HepG2 (cell line): ENCODE data around the gene QRICH2. TPM values are rescaled to one million over a fixed set of nuclear protein-coding genes. Genes with fewer than 3 reads are reported as not detected.

ENCODE experiments used
- CCDC6 ChIP-seq: sonication (generic); formaldehyde crosslinking; IDR thresholded peaks from 2 replicates; pipeline ENCODE4 v1.8.1; 2022; ENCODE audit warnings: mild to moderate bottlenecking, missing genetic modification reagents, moderate library complexity
- EEA1 ChIP-seq: sonication (generic); formaldehyde crosslinking; IDR thresholded peaks from 2 replicates; pipeline ENCODE4 v1.5.1; 2020; ENCODE audit warnings: mild to moderate bottlenecking, missing genetic modification reagents, borderline replicate concordance
- GATAD1 ChIP-seq: IDR thresholded peaks from 2 replicates; pipeline ENCODE4 v1.6.1; 2016; ENCODE audit warnings: missing genetic modification reagents, missing compliant biosample characterization
- HOXA5 ChIP-seq: sonication (generic); formaldehyde crosslinking; IDR thresholded peaks from 2 replicates; pipeline ENCODE4 v1.4.0; 2020; ENCODE audit warnings: missing genetic modification reagents
- KLF16 ChIP-seq, 2 experiments: sonication (generic) in 1 of 2; formaldehyde crosslinking in 1 of 2; IDR thresholded peaks; 2 replicates each; pipeline versions ENCODE4 v1.6.1 to v1.8.0; 2016 to 2023; ENCODE audit warnings: missing genetic modification reagents in 2 of 2, missing compliant biosample characterization in 1 of 2
- NR2C2 ChIP-seq: sonication (generic); formaldehyde crosslinking; IDR thresholded peaks from 2 replicates; pipeline ENCODE4 v1.4.0; 2020; ENCODE audit warnings: missing genetic modification reagents, mild to moderate bottlenecking, moderate library complexity, borderline replicate concordance
- REPIN1 ChIP-seq: sonication (generic); formaldehyde crosslinking; IDR thresholded peaks from 2 replicates; pipeline ENCODE4 v1.8.0; 2022; ENCODE audit warnings: missing genetic modification reagents, low read depth, mild to moderate bottlenecking, borderline replicate concordance
- RXRA ChIP-seq: sonication (generic); formaldehyde crosslinking; IDR thresholded peaks from 2 replicates; pipeline ENCODE4 v1.5.1; 2020; ENCODE audit warnings: missing genetic modification reagents
- SCMH1 ChIP-seq: sonication (generic); formaldehyde crosslinking; IDR thresholded peaks from 2 replicates; pipeline ENCODE4 v1.9.0; 2021; ENCODE audit warnings: missing genetic modification reagents, mild to moderate bottlenecking, borderline replicate concordance
- SUZ12 ChIP-seq: fragments of 150-350 bp; IDR thresholded peaks from 2 replicates; pipeline ENCODE4 v1.6.1; 2014; ENCODE audit warnings: low read depth, low read length
- ZBTB38 ChIP-seq: sonication (generic); formaldehyde crosslinking; IDR thresholded peaks from 2 replicates; pipeline ENCODE4 v1.5.1; 2020; ENCODE audit warnings: mild to moderate bottlenecking, missing genetic modification reagents
- ZFP90 ChIP-seq: sonication (generic); formaldehyde crosslinking; IDR thresholded peaks from 2 replicates; pipeline ENCODE4 v1.8.0; 2022; ENCODE audit warnings: missing genetic modification reagents, mild to moderate bottlenecking, inconsistent platforms, borderline replicate concordance
- ZMAT3 ChIP-seq: sonication (generic); formaldehyde crosslinking; conservative IDR thresholded peaks from 2 replicates; pipeline ENCODE4 v1.7.0; 2021; ENCODE audit warnings: missing genetic modification reagents
- ZNF124 ChIP-seq: sonication (generic); formaldehyde crosslinking; IDR thresholded peaks from 2 replicates; pipeline ENCODE4 v1.4.0; 2020; ENCODE audit warnings: missing genetic modification reagents
- polyA plus RNA-seq, 8 experiments: library from polyadenylated mRNA; depleted of rRNA in 3 of 8; stranded (reverse) in 7 of 8; unstranded in 1 of 8; fragments of >200 nt; fragmentation: Illumina TruSeq in 4 of 8; extraction: Trizol in 4 of 8; gene quantifications; 2 replicates each; pipeline versions ENCODE4 v1.2.1 to v1.2.3, GENCODE V29; 2011 to 2016; ENCODE audit warnings: low read depth in 4 of 8, missing spikeins in 1 of 8, mixed read lengths in 1 of 8; ENCODE audit not compliant: insufficient read depth in 1 of 8
- total RNA-seq, 5 experiments: library from RNA; depleted of rRNA; stranded (reverse); fragments of >200 nt; fragmentation: Illumina TruSeq; extraction: Trizol; gene quantifications; 2 replicates each; pipeline ENCODE4 v1.2.3, GENCODE V29; 2016; ENCODE audit warnings: low read depth in 1 of 5
- TF ChIP-seq, protein P1 (sequence below), 2 experiments: sonication (generic) in 1 of 2; formaldehyde crosslinking in 1 of 2; IDR thresholded peaks; 2 replicates each; pipeline versions ENCODE4 v1.4.0 to v1.6.1; 2016 to 2020; ENCODE audit warnings: borderline replicate concordance in 1 of 2, low read depth in 1 of 2, mild to moderate bottlenecking in 1 of 2, missing genetic modification reagents in 1 of 2
- TF ChIP-seq, protein P2 (sequence below): IDR thresholded peaks from 2 replicates; pipeline ENCODE4 v1.6.1; 2016; ENCODE audit warnings: low read depth, control low read depth
- TF ChIP-seq, protein P3 (sequence below): sonication (generic); formaldehyde crosslinking; conservative IDR thresholded peaks from 2 replicates; pipeline ENCODE4 v1.8.0; 2022; ENCODE audit warnings: low read depth, missing genetic modification reagents
- TF ChIP-seq, protein P4 (sequence below): sonication (generic); formaldehyde crosslinking; IDR thresholded peaks from 2 replicates; pipeline ENCODE4 v1.5.1; 2020; ENCODE audit warnings: mild to moderate bottlenecking, moderate library complexity, missing genetic modification reagents

QRICH2 gene
- total and polyA plus RNA-seq, 2 of the 13 experiments (the other 11 are each of a cell fraction or from before 2014, with no cell fraction given) = 3.7 to 5.7 TPM

DNA sequence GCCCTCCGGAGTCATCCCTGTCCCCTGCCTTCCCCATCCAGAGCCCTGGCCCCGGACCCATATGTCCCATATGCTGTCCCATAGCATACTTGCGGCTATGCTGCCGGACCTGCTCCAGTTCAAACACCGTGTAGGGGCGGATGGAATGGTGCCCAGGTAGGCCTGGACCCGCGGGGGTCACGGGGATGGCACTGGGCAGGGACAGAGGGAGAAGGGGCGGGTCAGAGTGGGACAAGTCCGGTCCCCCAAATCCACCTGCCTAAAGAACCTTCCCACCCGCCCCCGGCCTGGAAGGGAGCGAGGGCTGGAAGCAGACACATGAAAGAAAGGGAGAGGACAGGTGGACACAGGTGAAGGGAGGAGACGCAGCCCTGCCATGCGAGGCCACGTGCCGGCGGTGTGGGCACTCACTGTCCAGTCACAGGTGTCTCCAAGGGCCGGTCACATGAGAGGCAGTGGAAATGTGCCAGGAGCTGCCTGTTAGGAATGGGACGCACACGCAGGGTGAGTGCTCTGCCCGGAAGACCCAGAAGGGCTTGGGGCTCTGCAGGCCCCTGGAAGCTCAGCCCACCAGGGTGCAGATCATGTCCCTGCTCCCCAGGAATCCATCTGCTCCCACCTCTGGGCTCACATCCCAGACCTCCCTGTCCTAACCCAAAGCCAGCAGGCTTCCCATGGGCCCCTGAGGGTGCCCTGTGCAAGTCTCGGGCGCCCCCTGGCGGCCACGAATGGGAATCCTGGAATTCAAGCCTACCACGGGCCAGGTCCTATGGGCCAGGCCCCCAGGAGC, 28.9 kb downstream of the QRICH2 start (continued):
- TF ChIP-seq KLF16 (CRISPR knock-in tag; IDR thresholded peaks at IDR 0.05) (peak in 1 of 2 experiments; percentile 40; a peak in 1 of 4 replicates), SCMH1 (CRISPR knock-in tag) (no peak), NR2C2 (no peak), HOXA5 (CRISPR knock-in tag) (peak; percentile 61; the same call in 1 of the 2 replicates), ZNF124 (CRISPR knock-in tag) (0 out of 2 replicates have a peak, but pooled peaks have one; percentile 41), REPIN1 (CRISPR knock-in tag) (peak; percentile 26; the same call in 1 of the 2 replicates), ZFP90 (CRISPR knock-in tag) (0 out of 2 replicates have a peak, but pooled peaks have one; percentile 30), ZMAT3 (CRISPR knock-in tag) (no peak), EEA1 (no peak), RXRA (CRISPR knock-in tag) (peak; percentile 25; the same call in 1 of the 2 replicates), CCDC6 (no peak), GATAD1 (CRISPR knock-in tag) (no peak), ZBTB38 (CRISPR knock-in tag) (no peak), SUZ12 (no peak)
- TF ChIP-seq, protein P1, sequence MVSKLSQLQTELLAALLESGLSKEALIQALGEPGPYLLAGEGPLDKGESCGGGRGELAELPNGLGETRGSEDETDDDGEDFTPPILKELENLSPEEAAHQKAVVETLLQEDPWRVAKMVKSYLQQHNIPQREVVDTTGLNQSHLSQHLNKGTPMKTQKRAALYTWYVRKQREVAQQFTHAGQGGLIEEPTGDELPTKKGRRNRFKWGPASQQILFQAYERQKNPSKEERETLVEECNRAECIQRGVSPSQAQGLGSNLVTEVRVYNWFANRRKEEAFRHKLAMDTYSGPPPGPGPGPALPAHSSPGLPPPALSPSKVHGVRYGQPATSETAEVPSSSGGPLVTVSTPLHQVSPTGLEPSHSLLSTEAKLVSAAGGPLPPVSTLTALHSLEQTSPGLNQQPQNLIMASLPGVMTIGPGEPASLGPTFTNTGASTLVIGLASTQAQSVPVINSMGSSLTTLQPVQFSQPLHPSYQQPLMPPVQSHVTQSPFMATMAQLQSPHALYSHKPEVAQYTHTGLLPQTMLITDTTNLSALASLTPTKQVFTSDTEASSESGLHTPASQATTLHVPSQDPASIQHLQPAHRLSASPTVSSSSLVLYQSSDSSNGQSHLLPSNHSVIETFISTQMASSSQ (IDR thresholded peaks at IDR 0.05; ENCODE audit: low read depth) = no peak
- TF ChIP-seq, protein P1 (CRISPR knock-in tag; IDR thresholded peaks at IDR 0.05; ENCODE audit: borderline replicate concordance) = no peak
- TF ChIP-seq, protein P2, sequence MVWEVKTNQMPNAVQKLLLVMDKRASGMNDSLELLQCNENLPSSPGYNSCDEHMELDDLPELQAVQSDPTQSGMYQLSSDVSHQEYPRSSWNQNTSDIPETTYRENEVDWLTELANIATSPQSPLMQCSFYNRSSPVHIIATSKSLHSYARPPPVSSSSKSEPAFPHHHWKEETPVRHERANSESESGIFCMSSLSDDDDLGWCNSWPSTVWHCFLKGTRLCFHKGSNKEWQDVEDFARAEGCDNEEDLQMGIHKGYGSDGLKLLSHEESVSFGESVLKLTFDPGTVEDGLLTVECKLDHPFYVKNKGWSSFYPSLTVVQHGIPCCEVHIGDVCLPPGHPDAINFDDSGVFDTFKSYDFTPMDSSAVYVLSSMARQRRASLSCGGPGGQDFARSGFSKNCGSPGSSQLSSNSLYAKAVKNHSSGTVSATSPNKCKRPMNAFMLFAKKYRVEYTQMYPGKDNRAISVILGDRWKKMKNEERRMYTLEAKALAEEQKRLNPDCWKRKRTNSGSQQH (CRISPR knock-in tag) = no peak
- TF ChIP-seq, protein P3, sequence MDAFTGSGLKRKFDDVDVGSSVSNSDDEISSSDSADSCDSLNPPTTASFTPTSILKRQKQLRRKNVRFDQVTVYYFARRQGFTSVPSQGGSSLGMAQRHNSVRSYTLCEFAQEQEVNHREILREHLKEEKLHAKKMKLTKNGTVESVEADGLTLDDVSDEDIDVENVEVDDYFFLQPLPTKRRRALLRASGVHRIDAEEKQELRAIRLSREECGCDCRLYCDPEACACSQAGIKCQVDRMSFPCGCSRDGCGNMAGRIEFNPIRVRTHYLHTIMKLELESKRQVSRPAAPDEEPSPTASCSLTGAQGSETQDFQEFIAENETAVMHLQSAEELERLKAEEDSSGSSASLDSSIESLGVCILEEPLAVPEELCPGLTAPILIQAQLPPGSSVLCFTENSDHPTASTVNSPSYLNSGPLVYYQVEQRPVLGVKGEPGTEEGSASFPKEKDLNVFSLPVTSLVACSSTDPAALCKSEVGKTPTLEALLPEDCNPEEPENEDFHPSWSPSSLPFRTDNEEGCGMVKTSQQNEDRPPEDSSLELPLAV (CRISPR knock-in tag) = no peak
- TF ChIP-seq, protein P4, sequence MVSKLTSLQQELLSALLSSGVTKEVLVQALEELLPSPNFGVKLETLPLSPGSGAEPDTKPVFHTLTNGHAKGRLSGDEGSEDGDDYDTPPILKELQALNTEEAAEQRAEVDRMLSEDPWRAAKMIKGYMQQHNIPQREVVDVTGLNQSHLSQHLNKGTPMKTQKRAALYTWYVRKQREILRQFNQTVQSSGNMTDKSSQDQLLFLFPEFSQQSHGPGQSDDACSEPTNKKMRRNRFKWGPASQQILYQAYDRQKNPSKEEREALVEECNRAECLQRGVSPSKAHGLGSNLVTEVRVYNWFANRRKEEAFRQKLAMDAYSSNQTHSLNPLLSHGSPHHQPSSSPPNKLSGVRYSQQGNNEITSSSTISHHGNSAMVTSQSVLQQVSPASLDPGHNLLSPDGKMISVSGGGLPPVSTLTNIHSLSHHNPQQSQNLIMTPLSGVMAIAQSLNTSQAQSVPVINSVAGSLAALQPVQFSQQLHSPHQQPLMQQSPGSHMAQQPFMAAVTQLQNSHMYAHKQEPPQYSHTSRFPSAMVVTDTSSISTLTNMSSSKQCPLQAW = 0 out of 2 replicates have a peak, but pooled peaks have one; percentile 65
